ENCODE results near the gene HNRNPUL2. TPM values are rescaled to one million over a fixed set of nuclear protein-coding genes. Genes with fewer than 3 reads are reported as not detected.

The HNRNPUL2 gene
- total and polyA plus RNA-seq, 9 of the 15 experiments (the other 6 are each of a cell fraction or from before 2014, with no cell fraction given), result 0.89 to 44.3 (median 15.2) TPM

- TF ChIP-seq LCOR (CRISPR knock-in tag; IDR thresholded peaks at IDR 0.05) (peak; percentile 65; the same call in 1 of the 2 replicates), MEF2A (IDR thresholded peaks at IDR 0.05; ENCODE audit: control insufficient read depth, low read depth, low read length) (no peak), GABPB2 (CRISPR knock-in tag; conservative IDR thresholded peaks at IDR 0.05) (no peak), ZNF586 (CRISPR knock-in tag; conservative IDR thresholded peaks at IDR 0.05) (no peak), ZNF197 (CRISPR knock-in tag; IDR thresholded peaks at IDR 0.05; ENCODE audit: low read depth) (no peak), FOXM1 (IDR thresholded peaks at IDR 0.05; ENCODE audit: low read depth) (no peak), FOXM1 (CRISPR knock-in tag; IDR thresholded peaks at IDR 0.05; ENCODE audit: low read depth) (peak; percentile 88; the same call in 1 of the 2 replicates), TRIM25 (IDR thresholded peaks at IDR 0.05; ENCODE audit: borderline replicate concordance) (0 out of 2 replicates have a peak, but pooled peaks have one; percentile 13), SMAD4 (CRISPR knock-in tag; conservative IDR thresholded peaks at IDR 0.05) (peak; percentile 20; the same call in 1 of the 2 replicates), EGR1 (conservative IDR thresholded peaks at IDR 0.05) (peak; percentile 71), PCBP1 (IDR thresholded peaks at IDR 0.05; ENCODE audit: low read depth, low read length, poor library complexity, severe bottlenecking) (no peak), NCOA1 (IDR thresholded peaks at IDR 0.05; ENCODE audit: low read depth) (no peak), SRSF1 (IDR thresholded peaks at IDR 0.05; ENCODE audit: low read depth, low read length) (no peak), ZFP36 (IDR thresholded peaks at IDR 0.05; ENCODE audit: low read depth, low read length, partially characterized antibody) (no peak), ZNF232 (CRISPR knock-in tag; IDR thresholded peaks at IDR 0.05) (no peak), HDAC3 (IDR thresholded peaks at IDR 0.05; ENCODE audit: borderline replicate concordance, partially characterized antibody) (peak; percentile 82), BCOR (IDR thresholded peaks at IDR 0.05) (peak; percentile 41; the same call in 1 of the 2 replicates), ZNF551 (CRISPR knock-in tag; IDR thresholded peaks at IDR 0.05) (no peak), MAZ (CRISPR knock-in tag; conservative IDR thresholded peaks at IDR 0.05 in 1 of 2, IDR thresholded peaks at IDR 0.05 in 1 of 2) (peak; percentile 42 to 49; a peak in 1 of 4 replicates), CTBP1 (IDR thresholded peaks at IDR 0.05; ENCODE audit: borderline replicate concordance) (peak; percentile 65; the same call in 1 of the 2 replicates), MAFG (tag; conservative IDR thresholded peaks at IDR 0.05) (no peak), GTF2A2 (tag; IDR thresholded peaks at IDR 0.05) (peak; percentile 78; the same call in 1 of the 2 replicates), E2F3 (CRISPR knock-in tag; IDR thresholded peaks at IDR 0.05) (peak; percentile 59; the same call in 1 of the 2 replicates), NR2F6 (CRISPR knock-in tag; IDR thresholded peaks at IDR 0.05) (no peak), ARID1B (IDR thresholded peaks at IDR 0.05) (no peak), SFPQ (IDR thresholded peaks at IDR 0.05; ENCODE audit: low read depth, low read length) (no peak)
Measured at GRCh38 chr11:62671608-62672389, 55.5 kb downstream of the HNRNPUL2 start, which contains the start of the genes LBHD1 and UQCC3 (continued).
